Measurements from ENCODE around the gene CCR9. TPM values are rescaled to one million over a fixed set of nuclear protein-coding genes. Genes with fewer than 3 reads are reported as not detected.

The CCR9 gene
- total RNA-seq, 4 donors from 2014 or later: 2.1 to 7.4 (median 3.7) TPM

DNA sequence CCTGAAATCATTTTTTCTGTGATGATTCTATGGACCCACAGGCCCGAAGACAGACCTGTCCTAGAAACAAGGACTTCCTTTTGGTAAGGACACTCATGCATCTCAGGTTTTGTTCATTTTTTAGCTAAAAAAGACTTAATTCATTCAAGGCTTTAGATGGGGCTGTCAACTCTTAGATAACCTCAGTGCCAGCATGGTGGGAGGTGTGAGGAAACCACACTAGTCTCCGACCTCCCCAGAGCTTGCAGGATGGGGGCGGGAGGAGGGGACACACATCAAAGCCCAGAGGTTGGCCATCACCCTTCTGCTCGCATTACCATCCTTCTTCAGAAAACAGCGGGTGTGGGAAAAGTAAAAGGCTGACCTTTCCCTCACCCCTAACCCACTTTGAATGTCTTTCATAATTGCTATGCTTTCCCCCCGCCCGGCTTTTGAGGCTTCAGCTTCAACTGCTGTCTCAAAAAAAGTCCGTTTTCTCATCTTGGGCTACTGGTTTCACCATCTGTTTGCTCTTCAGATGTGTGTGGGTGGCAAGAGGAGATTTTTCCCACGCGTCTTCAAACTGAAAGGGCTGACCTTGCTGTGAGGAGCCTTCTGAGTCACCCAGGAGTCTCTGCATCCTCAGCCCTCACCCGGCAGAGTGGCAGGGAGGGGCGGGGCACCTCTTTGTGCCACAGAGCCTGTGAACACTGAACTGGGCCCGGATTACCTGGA, 29.3 kb downstream of the CCR9 start:
- H3K9me3 ChIP-seq: no peaks in the 10 kb centered on the region
- H3K27ac ChIP-seq: peak overlapping the region; percentile 40 to 70 (median 64)
- TF ChIP-seq, protein P1, sequence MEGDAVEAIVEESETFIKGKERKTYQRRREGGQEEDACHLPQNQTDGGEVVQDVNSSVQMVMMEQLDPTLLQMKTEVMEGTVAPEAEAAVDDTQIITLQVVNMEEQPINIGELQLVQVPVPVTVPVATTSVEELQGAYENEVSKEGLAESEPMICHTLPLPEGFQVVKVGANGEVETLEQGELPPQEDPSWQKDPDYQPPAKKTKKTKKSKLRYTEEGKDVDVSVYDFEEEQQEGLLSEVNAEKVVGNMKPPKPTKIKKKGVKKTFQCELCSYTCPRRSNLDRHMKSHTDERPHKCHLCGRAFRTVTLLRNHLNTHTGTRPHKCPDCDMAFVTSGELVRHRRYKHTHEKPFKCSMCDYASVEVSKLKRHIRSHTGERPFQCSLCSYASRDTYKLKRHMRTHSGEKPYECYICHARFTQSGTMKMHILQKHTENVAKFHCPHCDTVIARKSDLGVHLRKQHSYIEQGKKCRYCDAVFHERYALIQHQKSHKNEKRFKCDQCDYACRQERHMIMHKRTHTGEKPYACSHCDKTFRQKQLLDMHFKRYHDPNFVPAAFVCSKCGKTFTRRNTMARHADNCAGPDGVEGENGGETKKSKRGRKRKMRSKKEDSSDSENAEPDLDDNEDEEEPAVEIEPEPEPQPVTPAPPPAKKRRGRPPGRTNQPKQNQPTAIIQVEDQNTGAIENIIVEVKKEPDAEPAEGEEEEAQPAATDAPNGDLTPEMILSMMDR (IDR thresholded peaks at IDR 0.05): no peak
- no peak for TF ChIP-seq POLR2A (IDR thresholded peaks at IDR 0.05)
- H3K27me3 ChIP-seq: no peaks in the 10 kb centered on the region
- peaks cover 0 to 10% (median 0%) of the 10 kb centered on the region in 4 donors for H3K4me1 ChIP-seq
- peak overlapping the region; percentile 0 to 18 (median 12) for H3K4me3 ChIP-seq
- peaks cover 0 to 13% (median 0%) of the 10 kb centered on the region in 3 donors for H3K36me3 ChIP-seq
- peak in 2 of 3 donors; percentile 74 to 83 for DNase-seq

DNA sequence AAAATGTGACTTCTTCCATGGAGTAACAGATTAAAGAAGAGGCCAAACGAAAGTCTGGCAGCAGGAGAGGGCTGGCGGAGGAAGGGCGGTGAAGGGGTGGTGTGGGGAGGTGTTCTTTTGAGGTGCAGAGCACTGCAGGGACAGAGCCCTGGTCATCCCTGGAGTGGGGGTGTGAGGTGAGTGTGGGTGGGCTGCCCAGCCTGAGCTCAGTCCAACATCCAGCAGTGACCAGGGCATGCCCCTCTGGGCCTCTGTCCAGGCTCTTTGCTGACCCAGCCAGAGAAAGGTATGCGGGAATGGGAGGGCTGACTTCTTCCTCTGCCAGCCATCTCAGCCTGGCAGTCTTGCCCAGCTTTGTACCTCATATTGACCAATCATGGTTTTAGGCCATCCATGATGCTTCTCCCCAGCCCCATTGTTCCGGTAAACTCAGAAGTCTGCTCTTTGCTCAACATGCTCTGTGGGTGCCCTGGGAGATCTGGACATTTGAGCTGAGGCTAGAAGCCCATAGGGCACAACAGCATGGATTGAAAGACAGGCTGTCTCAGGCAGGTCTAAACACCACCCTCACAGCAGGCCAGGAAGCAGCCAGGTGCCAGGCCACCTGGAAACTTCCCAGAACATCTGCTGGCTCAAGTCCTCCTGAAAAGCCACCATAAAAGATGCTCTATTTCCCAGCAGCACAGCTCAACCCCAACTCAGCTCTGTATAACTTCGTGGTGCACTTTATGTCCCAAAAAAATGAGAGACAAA, 31.0 kb downstream of the CCR9 start:
- Histone ChIP-seq H3K36me3 (peaks cover 0 to 29% (median 0%) of the 10 kb centered on the region in 3 donors), H3K27ac (no peak overlapping the region)
- DNase-seq: no peak

DNA sequence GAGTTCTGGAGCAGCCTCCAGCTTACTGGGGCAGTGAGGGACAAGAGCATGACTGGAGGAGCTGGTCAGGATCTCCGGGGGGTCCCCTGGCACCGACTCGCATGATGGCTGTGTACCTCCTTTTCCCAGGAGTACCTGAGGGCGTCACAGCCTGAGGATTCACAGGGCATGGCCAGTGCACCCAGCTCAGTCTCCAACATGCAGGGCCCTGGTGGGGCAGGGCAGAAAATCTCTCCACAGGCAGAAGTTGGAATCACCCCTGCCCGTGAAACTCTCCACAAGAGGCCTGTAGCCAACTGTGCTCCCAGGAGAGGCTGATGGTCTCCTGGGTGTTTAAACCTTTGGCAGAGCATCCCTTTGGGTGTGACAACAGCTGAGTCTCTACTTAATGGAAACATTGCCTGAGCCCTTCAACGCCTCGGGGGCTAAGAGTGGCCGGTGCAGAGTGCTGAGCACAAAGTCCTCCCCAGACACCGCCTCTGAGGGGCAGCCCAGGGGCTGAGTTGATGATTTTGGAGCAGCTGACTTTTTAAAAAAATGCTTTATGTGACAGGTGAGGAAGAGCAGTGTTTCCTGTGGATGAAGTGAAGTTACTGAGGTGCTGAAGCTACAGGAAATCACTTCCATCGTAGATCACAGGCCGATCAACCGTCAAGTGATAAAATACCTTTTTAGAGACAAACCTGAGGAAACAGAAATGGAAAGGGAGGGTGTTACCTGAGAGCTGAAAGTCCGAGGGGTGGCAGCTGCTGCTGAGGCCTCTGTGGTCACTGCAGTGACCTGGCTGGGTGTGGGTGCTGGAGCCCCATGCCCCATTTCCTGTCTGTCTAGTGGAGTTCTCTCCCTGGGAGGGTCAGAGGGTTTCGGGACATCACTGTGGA, 35.1 kb downstream of the CCR9 start:
- no peak for DNase-seq
- Histone ChIP-seq H3K4me1 (no peaks in the 10 kb centered on the region), H3K36me3 (peaks cover 0 to 52% (median 0%) of the 10 kb centered on the region in 3 donors), H3K27ac (peak overlapping the region in 1 of 4 donors; percentile 30), H3K4me3 (no peak overlapping the region), H3K9me3 (no peaks in the 10 kb centered on the region), H3K27me3 (no peaks in the 10 kb centered on the region)
- TF ChIP-seq, protein P1 (IDR thresholded peaks at IDR 0.05): no peak
- TF ChIP-seq POLR2A (IDR thresholded peaks at IDR 0.05): no peak

More for the DNA sequence above, 31.0 kb downstream of the CCR9 start:
- no peak for TF ChIP-seq POLR2A (IDR thresholded peaks at IDR 0.05)
- TF ChIP-seq, protein P1 (IDR thresholded peaks at IDR 0.05): no peak
- H3K27me3 ChIP-seq: no peaks in the 10 kb centered on the region
- no peaks in the 10 kb centered on the region for H3K9me3 ChIP-seq
- peaks cover 0 to 10% (median 0%) of the 10 kb centered on the region in 4 donors for H3K4me1 ChIP-seq
- H3K4me3 ChIP-seq: no peak overlapping the region

DNA sequence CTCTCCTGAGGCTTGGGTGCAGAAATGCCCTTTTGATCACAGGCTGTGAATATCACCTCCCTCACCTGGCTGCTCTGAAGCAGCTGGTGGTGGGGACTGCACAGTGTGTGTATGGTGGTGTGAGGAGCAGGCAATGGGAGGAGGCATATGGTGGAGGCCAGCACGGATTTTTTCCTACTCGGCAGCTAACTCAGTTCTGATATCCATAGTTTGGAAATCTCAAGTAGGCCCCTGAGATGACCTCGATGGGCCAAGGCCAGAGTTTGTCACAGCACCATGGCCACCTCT, 35.6 kb downstream of the CCR9 start:
- DNase-seq: no peak
- Histone ChIP-seq H3K4me1 (no peaks in the 10 kb centered on the region), H3K27me3 (no peaks in the 10 kb centered on the region), H3K27ac (peak overlapping the region in 1 of 4 donors; percentile 30), H3K36me3 (peaks cover 0 to 57% (median 0%) of the 10 kb centered on the region in 3 donors), H3K9me3 (no peaks in the 10 kb centered on the region), H3K4me3 (no peak overlapping the region)
- TF ChIP-seq, protein P1 (IDR thresholded peaks at IDR 0.05): no peak
- no peak for TF ChIP-seq POLR2A (IDR thresholded peaks at IDR 0.05)

DNA sequence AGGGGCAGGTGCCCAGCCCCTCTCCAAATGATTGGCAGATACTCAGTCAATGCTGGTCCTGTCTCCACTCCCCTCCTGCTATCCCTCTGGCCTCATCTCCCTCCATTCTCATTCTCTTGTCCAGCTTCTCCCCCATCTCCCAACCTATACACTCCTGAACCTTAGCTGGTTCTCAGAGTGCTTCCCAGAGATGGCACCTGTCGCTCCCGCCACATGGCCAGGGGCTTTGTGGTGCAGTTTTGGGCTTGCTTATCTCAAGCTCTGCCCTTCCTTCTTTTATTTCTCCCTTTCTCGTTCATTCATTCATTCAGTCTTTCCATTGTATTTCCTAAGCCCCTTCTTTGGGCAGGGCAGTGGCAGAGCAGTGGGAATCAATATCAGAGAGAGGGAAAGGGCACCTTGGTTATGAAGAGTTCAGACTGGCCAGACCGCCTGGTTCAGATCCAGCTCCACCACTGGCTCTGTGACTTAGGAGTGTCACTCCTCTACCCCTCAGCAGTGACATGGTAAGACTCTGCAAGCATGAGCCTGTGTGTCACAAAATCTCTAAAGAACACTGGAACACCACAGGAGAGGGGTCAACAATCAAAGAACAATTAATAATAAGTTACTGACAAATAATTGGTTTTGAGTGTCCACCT, 36.7 kb downstream of the CCR9 start:
- Histone ChIP-seq H3K36me3 (peaks cover 0 to 64% (median 0%) of the 10 kb centered on the region in 3 donors), H3K4me1 (no peaks in the 10 kb centered on the region), H3K9me3 (no peaks in the 10 kb centered on the region), H3K4me3 (no peak overlapping the region), H3K27me3 (no peaks in the 10 kb centered on the region), H3K27ac (no peak overlapping the region)
- TF ChIP-seq, protein P1 (IDR thresholded peaks at IDR 0.05): no peak
- no peak for TF ChIP-seq POLR2A (IDR thresholded peaks at IDR 0.05)
- DNase-seq: no peak
